Measurements from ENCODE around the gene TP53RK. TPM values are rescaled to one million over a fixed set of nuclear protein-coding genes. Genes with fewer than 3 reads are reported as not detected.
A peak's percentile ranks its signal among the peaks of the same experiment; 100 is the strongest.

TP53RK gene
- total and polyA plus RNA-seq, 2 of the 13 experiments (the other 11 are each of a cell fraction or from before 2014, with no cell fraction given) = 12.9 to 25.5 TPM

DNA sequence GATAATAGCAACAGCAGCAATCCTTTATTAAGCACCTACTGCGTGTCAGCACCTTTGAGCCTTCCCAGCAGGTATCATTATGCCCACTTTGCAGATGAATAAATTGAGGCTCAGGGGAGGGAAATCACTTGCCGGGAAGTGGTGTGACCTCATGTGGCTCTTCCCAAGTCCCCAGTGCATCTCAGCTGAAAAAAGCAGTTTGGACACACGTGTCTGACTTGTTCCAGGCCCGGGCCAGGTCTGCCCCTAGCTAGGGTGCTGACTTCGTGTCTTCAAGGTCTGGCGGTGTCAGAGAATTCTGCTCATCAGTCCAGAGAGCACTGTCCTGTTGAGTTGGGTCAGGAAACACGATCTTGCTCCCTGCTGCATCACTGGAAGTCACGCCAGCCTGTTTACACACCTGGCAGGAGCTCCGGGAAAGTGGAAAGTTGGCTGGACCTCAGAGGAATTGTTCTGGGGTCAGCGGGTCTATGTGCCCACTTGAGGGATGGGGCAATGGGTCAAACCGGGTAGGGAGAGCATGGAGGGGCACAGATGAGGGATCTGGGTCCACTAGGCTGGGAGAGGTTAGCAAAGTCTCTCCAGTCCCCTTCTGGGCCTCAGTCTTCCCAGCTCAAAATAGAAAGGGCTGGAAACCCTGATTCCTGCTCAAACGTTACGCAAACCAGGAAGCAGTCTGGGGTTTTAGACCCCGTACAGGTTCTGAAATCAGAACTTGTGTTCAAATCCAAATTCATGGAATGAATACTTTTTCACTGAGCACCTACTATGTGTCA, 48.5 kb downstream of the TP53RK start (continued):
- TF ChIP-seq PAF1 (CRISPR knock-in tag; IDR thresholded peaks at IDR 0.05) (no peak), SP140L (CRISPR knock-in tag; IDR thresholded peaks at IDR 0.05; ENCODE audit: borderline replicate concordance) (no peak), ZNF274 (CRISPR knock-in tag; IDR thresholded peaks at IDR 0.05) (peak; percentile 81), SETDB1 (CRISPR knock-in tag; IDR thresholded peaks at IDR 0.05; ENCODE audit: borderline replicate concordance) (no peak), FOXJ3 (CRISPR knock-in tag; IDR thresholded peaks at IDR 0.05; ENCODE audit: borderline replicate concordance) (peak; percentile 78; the same call in 1 of the 2 replicates), ZBTB3 (CRISPR knock-in tag; IDR thresholded peaks at IDR 0.05; ENCODE audit: borderline replicate concordance, low read depth) (0 out of 2 replicates have a peak, but pooled peaks have one; percentile 72), ZNF550 (CRISPR knock-in tag; IDR thresholded peaks at IDR 0.05; ENCODE audit: borderline replicate concordance) (no peak), ZC3H13 (CRISPR knock-in tag; IDR thresholded peaks at IDR 0.05) (0 out of 2 replicates have a peak, but pooled peaks have one; percentile 11), IKZF1 (IDR thresholded peaks at IDR 0.05) (no peak), ZNF775 (CRISPR knock-in tag; IDR thresholded peaks at IDR 0.05; ENCODE audit: borderline replicate concordance) (no peak), GTF3A (CRISPR knock-in tag; conservative IDR thresholded peaks at IDR 0.05) (peak; percentile 55; the same call in 1 of the 2 replicates), TFAP4 (IDR thresholded peaks at IDR 0.05; ENCODE audit: borderline replicate concordance, low read depth) (peak; percentile 95; the same call in 1 of the 2 replicates), FOSL1 (CRISPR knock-in tag; IDR thresholded peaks at IDR 0.05; ENCODE audit: borderline replicate concordance) (no peak), ZNF326 (CRISPR knock-in tag; IDR thresholded peaks at IDR 0.05; ENCODE audit: borderline replicate concordance) (no peak)
- TF ChIP-seq, protein P1, sequence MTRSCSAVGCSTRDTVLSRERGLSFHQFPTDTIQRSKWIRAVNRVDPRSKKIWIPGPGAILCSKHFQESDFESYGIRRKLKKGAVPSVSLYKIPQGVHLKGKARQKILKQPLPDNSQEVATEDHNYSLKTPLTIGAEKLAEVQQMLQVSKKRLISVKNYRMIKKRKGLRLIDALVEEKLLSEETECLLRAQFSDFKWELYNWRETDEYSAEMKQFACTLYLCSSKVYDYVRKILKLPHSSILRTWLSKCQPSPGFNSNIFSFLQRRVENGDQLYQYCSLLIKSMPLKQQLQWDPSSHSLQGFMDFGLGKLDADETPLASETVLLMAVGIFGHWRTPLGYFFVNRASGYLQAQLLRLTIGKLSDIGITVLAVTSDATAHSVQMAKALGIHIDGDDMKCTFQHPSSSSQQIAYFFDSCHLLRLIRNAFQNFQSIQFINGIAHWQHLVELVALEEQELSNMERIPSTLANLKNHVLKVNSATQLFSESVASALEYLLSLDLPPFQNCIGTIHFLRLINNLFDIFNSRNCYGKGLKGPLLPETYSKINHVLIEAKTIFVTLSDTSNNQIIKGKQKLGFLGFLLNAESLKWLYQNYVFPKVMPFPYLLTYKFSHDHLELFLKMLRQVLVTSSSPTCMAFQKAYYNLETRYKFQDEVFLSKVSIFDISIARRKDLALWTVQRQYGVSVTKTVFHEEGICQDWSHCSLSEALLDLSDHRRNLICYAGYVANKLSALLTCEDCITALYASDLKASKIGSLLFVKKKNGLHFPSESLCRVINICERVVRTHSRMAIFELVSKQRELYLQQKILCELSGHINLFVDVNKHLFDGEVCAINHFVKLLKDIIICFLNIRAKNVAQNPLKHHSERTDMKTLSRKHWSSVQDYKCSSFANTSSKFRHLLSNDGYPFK (CRISPR knock-in tag; IDR thresholded peaks at IDR 0.05; ENCODE audit: borderline replicate concordance) = no peak
- TF ChIP-seq, protein P2, sequence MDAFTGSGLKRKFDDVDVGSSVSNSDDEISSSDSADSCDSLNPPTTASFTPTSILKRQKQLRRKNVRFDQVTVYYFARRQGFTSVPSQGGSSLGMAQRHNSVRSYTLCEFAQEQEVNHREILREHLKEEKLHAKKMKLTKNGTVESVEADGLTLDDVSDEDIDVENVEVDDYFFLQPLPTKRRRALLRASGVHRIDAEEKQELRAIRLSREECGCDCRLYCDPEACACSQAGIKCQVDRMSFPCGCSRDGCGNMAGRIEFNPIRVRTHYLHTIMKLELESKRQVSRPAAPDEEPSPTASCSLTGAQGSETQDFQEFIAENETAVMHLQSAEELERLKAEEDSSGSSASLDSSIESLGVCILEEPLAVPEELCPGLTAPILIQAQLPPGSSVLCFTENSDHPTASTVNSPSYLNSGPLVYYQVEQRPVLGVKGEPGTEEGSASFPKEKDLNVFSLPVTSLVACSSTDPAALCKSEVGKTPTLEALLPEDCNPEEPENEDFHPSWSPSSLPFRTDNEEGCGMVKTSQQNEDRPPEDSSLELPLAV (CRISPR knock-in tag; conservative IDR thresholded peaks at IDR 0.05; ENCODE audit: low read depth) = no peak
- TF ChIP-seq, protein P3, sequence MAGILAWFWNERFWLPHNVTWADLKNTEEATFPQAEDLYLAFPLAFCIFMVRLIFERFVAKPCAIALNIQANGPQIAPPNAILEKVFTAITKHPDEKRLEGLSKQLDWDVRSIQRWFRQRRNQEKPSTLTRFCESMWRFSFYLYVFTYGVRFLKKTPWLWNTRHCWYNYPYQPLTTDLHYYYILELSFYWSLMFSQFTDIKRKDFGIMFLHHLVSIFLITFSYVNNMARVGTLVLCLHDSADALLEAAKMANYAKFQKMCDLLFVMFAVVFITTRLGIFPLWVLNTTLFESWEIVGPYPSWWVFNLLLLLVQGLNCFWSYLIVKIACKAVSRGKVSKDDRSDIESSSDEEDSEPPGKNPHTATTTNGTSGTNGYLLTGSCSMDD (CRISPR knock-in tag; IDR thresholded peaks at IDR 0.05) = no peak
- TF ChIP-seq, protein P4, sequence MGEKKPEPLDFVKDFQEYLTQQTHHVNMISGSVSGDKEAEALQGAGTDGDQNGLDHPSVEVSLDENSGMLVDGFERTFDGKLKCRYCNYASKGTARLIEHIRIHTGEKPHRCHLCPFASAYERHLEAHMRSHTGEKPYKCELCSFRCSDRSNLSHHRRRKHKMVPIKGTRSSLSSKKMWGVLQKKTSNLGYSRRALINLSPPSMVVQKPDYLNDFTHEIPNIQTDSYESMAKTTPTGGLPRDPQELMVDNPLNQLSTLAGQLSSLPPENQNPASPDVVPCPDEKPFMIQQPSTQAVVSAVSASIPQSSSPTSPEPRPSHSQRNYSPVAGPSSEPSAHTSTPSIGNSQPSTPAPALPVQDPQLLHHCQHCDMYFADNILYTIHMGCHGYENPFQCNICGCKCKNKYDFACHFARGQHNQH (CRISPR knock-in tag; IDR thresholded peaks at IDR 0.05) = peak; percentile 68; the same call in 1 of the 2 replicates

All from HepG2 (cell line).